Tibial artery (tissue), 4 donors: ENCODE data around the gene AFAP1L2.

Experiments
- DNase-seq, 2 donors: peaks; one replicate each; pipeline ENCODE4 v3.0.0-alpha.2; 2019
- H3K27ac ChIP-seq, 2 donors: fragments of 200-600 bp; sonication (generic) in 1 of 2; 1 replicate in 1 of 2; 2 replicates in 1 of 2; pipeline ENCODE4 v1.5.1; 2018 to 2019; ENCODE audit warnings: mild to moderate bottlenecking in 1 of 2
- H3K27me3 ChIP-seq, 2 donors: fragments of 200-600 bp; sonication (generic) in 1 of 2; one replicate each; pipeline versions ENCODE4 v1.5.1 to v1.6.0; 2016 to 2019
- H3K36me3 ChIP-seq, 3 donors: fragments of 200-600 bp; sonication (generic) in 2 of 3; one replicate each; pipeline ENCODE4 v1.5.1; 2016 to 2019; ENCODE audit warnings: mild to moderate bottlenecking in 2 of 3
- H3K4me1 ChIP-seq, 4 donors: fragments of 200-600 bp; sonication (generic) in 2 of 4; 1 replicate in 3 of 4; 2 replicates in 1 of 4; pipeline ENCODE4 v1.5.1; 2016 to 2019
- H3K4me3 ChIP-seq, 2 donors: fragments of 200-600 bp; sonication (generic) in 1 of 2; 1 replicate in 1 of 2; 2 replicates in 1 of 2; pipeline ENCODE4 v1.5.1; 2018 to 2019; ENCODE audit warnings: mild to moderate bottlenecking in 2 of 2
- H3K9me3 ChIP-seq, 3 donors: fragments of 200-600 bp; sonication (generic) in 1 of 3; one replicate each; pipeline ENCODE4 v1.5.1; 2016 to 2019
- intact Hi-C: fragments of 100-400 bp; cut with DNase I; formaldehyde crosslinking; loops from one replicate; pipeline ENCODE4 v1.15.0; 2023; ENCODE audit warnings: low total_unique reads
- TF ChIP-seq, protein P1 (sequence below), 2 experiments: fragments of 200-600 bp in 1 of 2; fragments of 450-650 bp in 1 of 2; IDR thresholded peaks; one replicate each; pipeline ENCODE4 v1.5.1; 2017 to 2019; ENCODE audit warnings: antibody characterized with exemption in 2 of 2, mild to moderate bottlenecking in 1 of 2, moderate library complexity in 1 of 2

Gene AFAP1L2, protein sequence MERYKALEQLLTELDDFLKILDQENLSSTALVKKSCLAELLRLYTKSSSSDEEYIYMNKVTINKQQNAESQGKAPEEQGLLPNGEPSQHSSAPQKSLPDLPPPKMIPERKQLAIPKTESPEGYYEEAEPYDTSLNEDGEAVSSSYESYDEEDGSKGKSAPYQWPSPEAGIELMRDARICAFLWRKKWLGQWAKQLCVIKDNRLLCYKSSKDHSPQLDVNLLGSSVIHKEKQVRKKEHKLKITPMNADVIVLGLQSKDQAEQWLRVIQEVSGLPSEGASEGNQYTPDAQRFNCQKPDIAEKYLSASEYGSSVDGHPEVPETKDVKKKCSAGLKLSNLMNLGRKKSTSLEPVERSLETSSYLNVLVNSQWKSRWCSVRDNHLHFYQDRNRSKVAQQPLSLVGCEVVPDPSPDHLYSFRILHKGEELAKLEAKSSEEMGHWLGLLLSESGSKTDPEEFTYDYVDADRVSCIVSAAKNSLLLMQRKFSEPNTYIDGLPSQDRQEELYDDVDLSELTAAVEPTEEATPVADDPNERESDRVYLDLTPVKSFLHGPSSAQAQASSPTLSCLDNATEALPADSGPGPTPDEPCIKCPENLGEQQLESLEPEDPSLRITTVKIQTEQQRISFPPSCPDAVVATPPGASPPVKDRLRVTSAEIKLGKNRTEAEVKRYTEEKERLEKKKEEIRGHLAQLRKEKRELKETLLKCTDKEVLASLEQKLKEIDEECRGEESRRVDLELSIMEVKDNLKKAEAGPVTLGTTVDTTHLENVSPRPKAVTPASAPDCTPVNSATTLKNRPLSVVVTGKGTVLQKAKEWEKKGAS

DNA sequence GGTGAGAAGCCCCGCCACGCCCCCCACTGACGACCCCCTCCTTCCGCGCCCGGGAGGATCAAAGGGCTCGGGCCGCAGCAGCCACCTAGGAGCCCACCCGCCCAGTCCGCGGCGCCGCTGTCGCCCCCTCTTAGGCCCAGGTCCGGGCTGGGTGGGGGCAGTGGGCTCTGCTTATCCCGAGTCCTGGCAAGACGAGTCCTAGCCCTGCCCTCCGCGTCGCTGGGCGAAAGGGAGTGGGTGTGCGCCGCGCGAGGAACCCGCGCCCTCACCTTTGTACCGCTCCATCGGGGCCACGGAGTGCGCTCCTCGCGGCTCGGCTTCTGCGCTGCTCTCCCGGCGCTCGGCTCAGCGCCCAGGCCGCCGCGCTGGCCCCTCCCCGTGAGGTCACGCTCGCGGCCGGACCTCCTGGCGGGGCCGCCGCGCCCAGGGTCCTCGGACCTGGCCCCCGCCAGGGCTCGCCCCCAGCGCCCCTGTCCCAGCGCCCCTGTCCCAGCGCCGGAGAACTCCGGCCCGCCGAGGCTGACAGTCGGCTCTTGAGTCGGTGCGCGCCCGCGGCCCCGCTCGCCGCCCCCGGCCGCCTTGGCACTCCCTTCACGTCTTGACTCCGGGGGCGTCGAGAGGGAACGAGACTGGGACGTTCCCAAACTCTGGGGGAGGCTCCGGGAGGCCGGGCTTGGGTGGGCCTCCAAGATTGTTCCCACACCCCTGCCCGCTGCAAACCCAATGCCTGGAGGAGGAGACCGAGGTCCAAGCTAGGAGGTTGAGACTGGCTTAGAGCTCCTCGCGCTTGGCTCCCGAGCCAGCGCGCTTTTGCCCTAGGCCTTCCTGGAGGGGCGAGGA is at the start of gene AFAP1L2:
Gene AFAP1L2 (minus strand): TSS at position 332 of the 840 bp plus-strand sequence. CDS start 47 bp downstream, at position 285.
- Histone ChIP-seq H3K9me3 (no peaks in the 10 kb centered on the region), H3K27ac (peak within 1 kb of the TSS; percentile 66 to 70), H3K4me1 (peaks cover 0 to 44% (median 28%) of the 10 kb centered on the region in 4 donors), H3K27me3 (peaks cover 0 to 14% of the 10 kb centered on the region in 2 donors), H3K36me3 (no peaks in the 10 kb centered on the region), H3K4me3 (peak within 1 kb of the TSS; percentile 59 to 63)
- TF ChIP-seq, protein P1, sequence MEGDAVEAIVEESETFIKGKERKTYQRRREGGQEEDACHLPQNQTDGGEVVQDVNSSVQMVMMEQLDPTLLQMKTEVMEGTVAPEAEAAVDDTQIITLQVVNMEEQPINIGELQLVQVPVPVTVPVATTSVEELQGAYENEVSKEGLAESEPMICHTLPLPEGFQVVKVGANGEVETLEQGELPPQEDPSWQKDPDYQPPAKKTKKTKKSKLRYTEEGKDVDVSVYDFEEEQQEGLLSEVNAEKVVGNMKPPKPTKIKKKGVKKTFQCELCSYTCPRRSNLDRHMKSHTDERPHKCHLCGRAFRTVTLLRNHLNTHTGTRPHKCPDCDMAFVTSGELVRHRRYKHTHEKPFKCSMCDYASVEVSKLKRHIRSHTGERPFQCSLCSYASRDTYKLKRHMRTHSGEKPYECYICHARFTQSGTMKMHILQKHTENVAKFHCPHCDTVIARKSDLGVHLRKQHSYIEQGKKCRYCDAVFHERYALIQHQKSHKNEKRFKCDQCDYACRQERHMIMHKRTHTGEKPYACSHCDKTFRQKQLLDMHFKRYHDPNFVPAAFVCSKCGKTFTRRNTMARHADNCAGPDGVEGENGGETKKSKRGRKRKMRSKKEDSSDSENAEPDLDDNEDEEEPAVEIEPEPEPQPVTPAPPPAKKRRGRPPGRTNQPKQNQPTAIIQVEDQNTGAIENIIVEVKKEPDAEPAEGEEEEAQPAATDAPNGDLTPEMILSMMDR (IDR thresholded peaks at IDR 0.05) = no peak
- intact Hi-C loops = no loop called here
- no peak for DNase-seq

DNA sequence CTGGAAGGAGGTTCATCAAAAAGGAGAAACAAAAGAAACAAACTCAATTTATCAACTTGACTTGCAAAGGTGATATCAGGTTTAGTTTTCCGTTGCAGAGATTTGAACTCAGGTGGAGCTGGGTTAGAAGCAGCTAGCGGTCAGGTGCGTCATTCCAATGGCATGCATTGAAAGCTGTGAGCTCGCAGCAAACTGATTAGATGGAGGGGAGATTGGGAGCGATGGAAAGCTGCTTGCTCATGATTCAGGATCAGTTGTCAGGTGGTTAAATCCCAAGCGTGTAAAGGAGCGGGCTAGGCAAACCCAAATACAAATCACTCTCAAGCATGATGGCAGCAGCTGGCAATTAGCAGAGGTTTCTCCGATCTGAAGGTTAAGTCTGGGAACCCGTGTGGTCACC is 49.3 kb upstream of the AFAP1L2 start:
- Histone ChIP-seq H3K9me3 (no peaks in the 10 kb centered on the region), H3K27ac (no peak overlapping the region), H3K36me3 (peaks cover 0 to 8% (median 0%) of the 10 kb centered on the region in 3 donors), H3K4me3 (no peak overlapping the region), H3K27me3 (no peaks in the 10 kb centered on the region), H3K4me1 (peaks cover 0 to 8% (median 0%) of the 10 kb centered on the region in 4 donors)
- no peak for DNase-seq
- TF ChIP-seq, protein P1 (IDR thresholded peaks at IDR 0.05) = no peak
- intact Hi-C loops = no loop called here

DNA sequence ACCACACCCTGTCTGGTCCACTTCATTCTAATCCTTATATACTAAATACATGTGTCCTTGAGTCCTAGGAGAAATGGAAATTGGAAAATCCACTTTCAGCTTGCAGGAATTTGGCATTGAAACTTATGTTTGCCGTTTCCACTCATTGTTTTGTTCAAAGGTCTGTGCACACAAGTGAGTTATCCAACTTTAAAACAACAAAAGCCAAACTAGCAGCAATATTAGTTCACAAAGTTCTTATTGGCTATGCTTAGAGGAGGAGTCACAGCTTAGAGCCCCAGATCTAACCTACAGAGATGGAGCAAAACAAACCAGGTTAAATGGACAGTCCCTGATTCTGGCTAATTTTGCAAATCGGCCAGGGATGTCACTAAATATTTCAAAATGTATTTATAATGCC is 44.6 kb upstream of the AFAP1L2 start:
- Histone ChIP-seq H3K27ac (no peak overlapping the region), H3K4me1 (peaks cover 0 to 8% (median 0%) of the 10 kb centered on the region in 4 donors), H3K36me3 (peaks cover 0 to 16% (median 5%) of the 10 kb centered on the region in 3 donors), H3K9me3 (no peaks in the 10 kb centered on the region), H3K27me3 (no peaks in the 10 kb centered on the region), H3K4me3 (no peak overlapping the region)
- intact Hi-C loops = no loop called here
- no peak for DNase-seq
- TF ChIP-seq, protein P1 (IDR thresholded peaks at IDR 0.05) = no peak

DNA sequence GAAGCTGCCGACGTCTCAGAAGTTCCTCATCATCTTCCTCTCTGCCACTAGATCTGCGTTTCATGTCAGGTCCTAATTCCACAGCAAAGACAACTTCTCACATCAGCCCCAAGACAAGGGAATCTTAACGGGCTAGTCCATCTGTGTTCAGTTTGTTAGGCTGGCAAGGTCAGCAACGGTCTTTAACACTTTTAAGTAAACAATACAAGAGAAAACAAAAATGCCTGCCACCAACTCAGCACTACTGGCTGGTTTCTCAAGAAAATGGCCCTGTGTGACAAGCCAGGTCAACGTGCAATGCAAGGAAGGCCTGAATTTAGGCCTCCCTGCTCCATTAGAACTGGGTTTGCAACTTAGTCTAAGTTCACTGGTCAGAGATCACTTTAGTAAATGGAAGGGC is 41.0 kb upstream of the AFAP1L2 start:
- no peak for DNase-seq
- no peaks in the 10 kb centered on the region for H3K27me3 ChIP-seq
- no peak overlapping the region for H3K27ac ChIP-seq
- H3K36me3 ChIP-seq = peaks cover 0 to 33% (median 11%) of the 10 kb centered on the region in 3 donors
- TF ChIP-seq, protein P1 (IDR thresholded peaks at IDR 0.05) = no peak
- H3K9me3 ChIP-seq = no peaks in the 10 kb centered on the region
- intact Hi-C loops = no loop called here
- H3K4me1 ChIP-seq = peaks cover 0 to 8% (median 0%) of the 10 kb centered on the region in 4 donors
- no peak overlapping the region for H3K4me3 ChIP-seq

DNA sequence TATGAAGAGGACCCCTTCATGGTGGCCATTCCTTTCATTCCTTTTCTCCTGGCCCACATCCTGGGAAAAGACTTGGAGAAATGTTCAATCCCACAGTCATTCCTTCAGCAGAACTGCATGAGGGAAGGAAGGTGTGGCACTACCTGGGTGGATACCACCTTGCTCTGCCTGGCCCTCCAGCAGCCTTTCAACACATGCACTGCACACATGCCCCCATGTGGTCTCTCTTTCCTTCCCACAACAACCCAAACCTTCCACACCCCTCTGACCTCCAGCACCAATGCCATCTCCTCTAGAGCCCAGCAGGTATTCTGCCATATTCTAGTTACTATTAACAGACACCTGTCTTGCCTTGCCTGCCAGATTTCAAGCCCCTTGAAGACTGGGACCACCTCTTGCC is 40.5 kb upstream of the AFAP1L2 start:
- Histone ChIP-seq H3K27ac (no peak overlapping the region), H3K27me3 (no peaks in the 10 kb centered on the region), H3K4me3 (no peak overlapping the region), H3K36me3 (peaks cover 0 to 38% (median 14%) of the 10 kb centered on the region in 3 donors), H3K4me1 (peaks cover 0 to 7% (median 0%) of the 10 kb centered on the region in 4 donors), H3K9me3 (no peaks in the 10 kb centered on the region)
- TF ChIP-seq, protein P1 (IDR thresholded peaks at IDR 0.05) = no peak
- DNase-seq = no peak
- intact Hi-C loops = no loop called here
